Measurements from ENCODE around the gene TLE3. TPM values are rescaled to one million over a fixed set of nuclear protein-coding genes. Genes with fewer than 3 reads are reported as not detected.

TLE3 gene
- total and polyA plus RNA-seq, 2 of the 4 experiments (the other 2 are of a cell fraction), result 6.5 to 16.3 TPM

DNA sequence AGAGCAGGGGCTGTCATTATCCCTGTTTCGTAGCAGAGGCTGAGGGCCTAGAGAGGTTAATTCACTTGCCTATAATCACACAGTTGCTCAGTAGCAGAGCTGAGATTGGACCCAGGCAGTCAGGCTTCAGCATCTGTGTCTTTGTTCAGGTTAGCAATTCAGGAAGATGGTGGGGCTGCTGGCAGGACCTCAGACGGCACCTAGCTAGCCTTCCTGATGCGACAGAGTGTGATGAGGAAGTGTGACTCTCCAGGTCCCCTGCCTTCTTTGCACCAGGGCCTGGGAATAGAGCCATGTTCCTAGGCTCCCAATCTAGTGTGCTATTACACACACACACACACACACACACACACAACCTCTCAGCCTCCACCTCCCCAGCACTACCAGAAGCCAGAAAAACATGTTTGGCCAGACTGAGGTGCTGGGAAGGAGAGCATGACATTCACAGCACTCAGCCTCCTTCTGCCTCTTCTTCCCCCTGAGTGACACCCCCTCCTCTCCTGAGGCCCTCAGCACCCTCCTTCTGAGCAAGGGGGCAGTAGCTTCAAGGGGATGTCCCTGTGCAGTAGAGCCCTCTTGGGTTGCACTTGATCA, 88.9 kb downstream of the TLE3 start:
- Histone ChIP-seq H2AK5ac (ENCODE audit: low read depth, low read length) (no peak overlapping the region), H3K9me3 (ENCODE audit: control insufficient read depth, insufficient read depth, low read length) (no peaks in the 10 kb centered on the region), H4K5ac (ENCODE audit: low read depth, low read length) (no peak overlapping the region), H3K9me1 (ENCODE audit: insufficient read depth, low read length) (no peaks in the 10 kb centered on the region), H3K27me3 (ENCODE audit: control insufficient read depth, insufficient read depth, low read length) (peaks cover 77% of the 10 kb centered on the region), H3K56ac (ENCODE audit: extremely low read depth, insufficient read depth, low read length) (no peak overlapping the region), H4K20me1 (ENCODE audit: insufficient read depth, low read length) (no peaks in the 10 kb centered on the region), H2AK9ac (replicated peaks; ENCODE audit: low read depth, low read length, poor library complexity) (no peak overlapping the region), H3K4me3 (ENCODE audit: insufficient read depth, low read depth, low read length) (no peak overlapping the region), H2BK15ac (ENCODE audit: low read depth, low read length) (no peak overlapping the region), H3K4me2 (ENCODE audit: low read depth, low read length) (no peak overlapping the region), H4K91ac (ENCODE audit: insufficient read depth, low read depth, low read length) (no peak overlapping the region), H3K9ac (ENCODE audit: low read depth, low read length) (no peak overlapping the region), H3K23ac (ENCODE audit: low read depth, low read length) (no peak overlapping the region), H3K36me3 (ENCODE audit: control insufficient read depth, insufficient read depth, low read length) (no peaks in the 10 kb centered on the region), H3K27ac (ENCODE audit: insufficient read depth, low read length) (no peak overlapping the region), H4K8ac (ENCODE audit: low read depth in 2 of 2, low read length in 2 of 2) (no peak overlapping the region), H3K18ac (ENCODE audit: low read depth, low read length) (no peak overlapping the region), H2BK20ac (ENCODE audit: low read depth, low read length) (no peak overlapping the region), H3K14ac (replicated peaks; ENCODE audit: low read depth, low read length) (no peak overlapping the region), H3K4ac (ENCODE audit: low read depth, low read length) (no peak overlapping the region), H2BK120ac (ENCODE audit: low read depth, low read length) (no peak overlapping the region), H2AFZ (replicated peaks; ENCODE audit: low read length, poor library complexity) (no peak overlapping the region), H2BK5ac (ENCODE audit: low read depth, low read length, poor library complexity, severe bottlenecking) (no peak overlapping the region), H3K4me1 (ENCODE audit: control insufficient read depth, insufficient read depth, low read length) (no peaks in the 10 kb centered on the region), H3K79me1 (ENCODE audit: low read depth in 1 of 2, low read length in 2 of 2) (no peaks in the 10 kb centered on the region)
- intact Hi-C loops (cut with micrococcal nuclease) (no loop called here), dilution Hi-C loops (cut with HindIII; ENCODE audit: low sequenced_read_pairs, unreplicated experiment) (no loop called here), in situ Hi-C loops (cut with MboI; ENCODE audit: low sequenced_read_pairs) (no loop called here)
- DNase-seq (no peak), ATAC-seq (ENCODE audit: low read depth) (no peak)
- WGBS, 2 experiments (ENCODE audit: extremely low coverage in 2 of 2, insufficient read length in 1 of 2), result no CpG with 5 or more reads among the region's 3 CpGs
- ChIA-PET POLR2A (ENCODE audit: unreplicated experiment) (no interaction called here), CTCF (no interaction called here)
- BruUV-seq (replicated peaks), result no TSS peak
- no peak for TF ChIP-seq CHD1 (IDR thresholded peaks at IDR 0.05; ENCODE audit: low read depth, low read length)
- TF ChIP-seq MAFK (IDR thresholded peaks at IDR 0.05; ENCODE audit: low read depth, low read length), result no peak
- no peak for TF ChIP-seq USF2 (IDR thresholded peaks at IDR 0.05; ENCODE audit: low read depth, low read length)
- TF ChIP-seq MXI1 (IDR thresholded peaks at IDR 0.05; ENCODE audit: borderline replicate concordance, low read depth, low read length), result no peak
- no peak for TF ChIP-seq SMC3 (IDR thresholded peaks at IDR 0.05; ENCODE audit: low read depth, low read length)
- no peak for TF ChIP-seq BHLHE40 (IDR thresholded peaks at IDR 0.05; ENCODE audit: low read depth, low read length)
- no peak for TF ChIP-seq CEBPB (IDR thresholded peaks at IDR 0.05; ENCODE audit: low read depth, low read length)
- no peak for TF ChIP-seq NFE2L2 (IDR thresholded peaks at IDR 0.05; ENCODE audit: low read depth, low read length)
- no peak for TF ChIP-seq ELK1 (IDR thresholded peaks at IDR 0.05; ENCODE audit: borderline replicate concordance, low read depth, low read length)
- no peak for TF ChIP-seq CTCF (conservative IDR thresholded peaks at IDR 0.05; ENCODE audit: low read depth, low read length)
- no peak for TF ChIP-seq FOS (IDR thresholded peaks at IDR 0.05; ENCODE audit: low read depth, low read length)
- no peak for TF ChIP-seq RCOR1 (IDR thresholded peaks at IDR 0.05; ENCODE audit: insufficient replicate concordance, low read length)
